K562 (cell line): ENCODE results near the gene ATP6V1F. TPM values are rescaled to one million over a fixed set of nuclear protein-coding genes. Genes with fewer than 3 reads are reported as not detected.

ENCODE experiments used
- FOXK1 ChIP-seq: sonication (generic); formaldehyde crosslinking; IDR thresholded peaks from 2 replicates; pipeline ENCODE4 v1.8.0; 2022; ENCODE audit warnings: missing genetic modification reagents, mild to moderate bottlenecking, borderline replicate concordance
- HINFP ChIP-seq: fragments of 450-650 bp; conservative IDR thresholded peaks from 2 replicates; pipeline ENCODE4 v1.6.1; 2016; ENCODE audit warnings: missing genetic modification characterization, low read depth, mild to moderate bottlenecking, control low read depth, missing compliant biosample characterization
- KLF13 ChIP-seq: fragments of 450-650 bp; IDR thresholded peaks from 2 replicates; pipeline ENCODE4 v1.6.1; 2016; ENCODE audit warnings: missing genetic modification characterization, low read depth, mild to moderate bottlenecking, missing compliant biosample characterization, moderate library complexity, borderline replicate concordance
- MGA ChIP-seq: fragments of 450-650 bp; IDR thresholded peaks from 2 replicates; pipeline ENCODE4 v1.6.1; 2016; ENCODE audit warnings: mild to moderate bottlenecking, moderate library complexity
- NR2F6 ChIP-seq: fragments of 450-650 bp; formaldehyde crosslinking; IDR thresholded peaks from 2 replicates; pipeline ENCODE4 v1.4.0; 2020; ENCODE audit warnings: mild to moderate bottlenecking
- SOX6 ChIP-seq: fragments of 450-650 bp; IDR thresholded peaks from 2 replicates; pipeline ENCODE4 v1.6.1; 2014; ENCODE audit warnings: mild to moderate bottlenecking
- ZNF717 ChIP-seq: fragments of 250-450 bp; sonication (Bioruptor Pico); IDR thresholded peaks from 2 replicates; pipeline ENCODE4 v1.5.0; 2021
- polyA plus RNA-seq, 8 experiments: library from polyadenylated mRNA; depleted of rRNA in 4 of 8; stranded (reverse) in 5 of 8; unstranded in 3 of 8; fragments of >200 nt; fragmentation: Nextera tagmentation in 2 of 8; fragmentation: Illumina TruSeq in 1 of 8; extraction: Ambion mirVana in 2 of 8; extraction: Trizol in 1 of 8; gene quantifications; 2 replicates each; pipeline versions ENCODE4 v1.2.1 to v1.2.3, GENCODE V29; 2011 to 2014; ENCODE audit warnings: inconsistent platforms in 1 of 8, missing spikeins in 1 of 8
- total RNA-seq, 7 experiments: library from RNA; depleted of rRNA in 6 of 7; stranded (reverse); fragments of >200 nt in 6 of 7; fragmentation: Illumina TruSeq in 2 of 7; extraction: Trizol in 2 of 7; gene quantifications; 2 replicates each; pipeline versions ENCODE4 v1.2.1 to v1.2.3, GENCODE V29; 2011 to 2021; ENCODE audit warnings: low replicate concordance in 1 of 7
- TF ChIP-seq, protein P1 (sequence below), 2 experiments: fragments of 450-650 bp in 1 of 2; IDR thresholded peaks; 2 replicates each; pipeline ENCODE4 v1.6.1; 2011 to 2017; ENCODE audit warnings: low read depth in 2 of 2, antibody characterized with exemption in 1 of 2, borderline replicate concordance in 1 of 2, low read length in 1 of 2, mild to moderate bottlenecking in 1 of 2, mixed read lengths in 1 of 2; ENCODE audit not compliant: control insufficient read depth in 1 of 2
- TF ChIP-seq, protein P2 (sequence below), 2 experiments: fragments of 250-450 bp in 1 of 2; fragments of 450-650 bp in 1 of 2; sonication (Bioruptor Pico) in 1 of 2; IDR thresholded peaks; 2 replicates each; pipeline versions ENCODE4 v1.6.1 to v1.8.0; 2016 to 2021; ENCODE audit warnings: mild to moderate bottlenecking in 2 of 2, moderate library complexity in 2 of 2, missing compliant biosample characterization in 1 of 2, missing genetic modification characterization in 1 of 2

ATP6V1F gene
- total and polyA plus RNA-seq, 9 of the 15 experiments (the other 6 are each of a cell fraction or from before 2014, with no cell fraction given), result 206 to 1,123 (median 542) TPM

- TF ChIP-seq MGA, result no peak
- TF ChIP-seq FOXK1 (CRISPR knock-in tag), result no peak
- TF ChIP-seq, protein P1, sequence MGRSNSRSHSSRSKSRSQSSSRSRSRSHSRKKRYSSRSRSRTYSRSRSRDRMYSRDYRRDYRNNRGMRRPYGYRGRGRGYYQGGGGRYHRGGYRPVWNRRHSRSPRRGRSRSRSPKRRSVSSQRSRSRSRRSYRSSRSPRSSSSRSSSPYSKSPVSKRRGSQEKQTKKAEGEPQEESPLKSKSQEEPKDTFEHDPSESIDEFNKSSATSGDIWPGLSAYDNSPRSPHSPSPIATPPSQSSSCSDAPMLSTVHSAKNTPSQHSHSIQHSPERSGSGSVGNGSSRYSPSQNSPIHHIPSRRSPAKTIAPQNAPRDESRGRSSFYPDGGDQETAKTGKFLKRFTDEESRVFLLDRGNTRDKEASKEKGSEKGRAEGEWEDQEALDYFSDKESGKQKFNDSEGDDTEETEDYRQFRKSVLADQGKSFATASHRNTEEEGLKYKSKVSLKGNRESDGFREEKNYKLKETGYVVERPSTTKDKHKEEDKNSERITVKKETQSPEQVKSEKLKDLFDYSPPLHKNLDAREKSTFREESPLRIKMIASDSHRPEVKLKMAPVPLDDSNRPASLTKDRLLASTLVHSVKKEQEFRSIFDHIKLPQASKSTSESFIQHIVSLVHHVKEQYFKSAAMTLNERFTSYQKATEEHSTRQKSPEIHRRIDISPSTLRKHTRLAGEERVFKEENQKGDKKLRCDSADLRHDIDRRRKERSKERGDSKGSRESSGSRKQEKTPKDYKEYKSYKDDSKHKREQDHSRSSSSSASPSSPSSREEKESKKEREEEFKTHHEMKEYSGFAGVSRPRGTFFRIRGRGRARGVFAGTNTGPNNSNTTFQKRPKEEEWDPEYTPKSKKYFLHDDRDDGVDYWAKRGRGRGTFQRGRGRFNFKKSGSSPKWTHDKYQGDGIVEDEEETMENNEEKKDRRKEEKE (IDR thresholded peaks at IDR 0.05; ENCODE audit: borderline replicate concordance in 1 of 2, control insufficient read depth in 1 of 2, low read depth in 2 of 2, low read length in 1 of 2), result no peak
- TF ChIP-seq NR2F6 (CRISPR knock-in tag), result no peak
- TF ChIP-seq SOX6, result no peak
- TF ChIP-seq, protein P2, sequence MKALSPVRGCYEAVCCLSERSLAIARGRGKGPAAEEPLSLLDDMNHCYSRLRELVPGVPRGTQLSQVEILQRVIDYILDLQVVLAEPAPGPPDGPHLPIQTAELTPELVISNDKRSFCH (CRISPR knock-in tag; IDR thresholded peaks at IDR 0.05), result no peak
- TF ChIP-seq, protein P2 (tag; IDR thresholded peaks at IDR 0.05), result no peak
- no peak for TF ChIP-seq ZNF717 (CRISPR knock-in tag)
- no peak for TF ChIP-seq KLF13 (tag)
- TF ChIP-seq HINFP, result no peak
Observed at GRCh38 chr7:128863433-128863989, 855 bp downstream of the ATP6V1F start (continued).
